ENCODE data around the gene SHISA9.

The SHISA9 gene

GRCh38 chr16:13127144-13127543, 225.7 kb downstream of the SHISA9 start:
- Histone ChIP-seq H2BK120ac (ENCODE audit: low read depth, low read length) (no peak overlapping the region), H2BK12ac (ENCODE audit: low read length in 2 of 2) (no peak overlapping the region), H3K36me3 (ENCODE audit: control insufficient read depth in 1 of 2, insufficient read depth in 2 of 2, low read depth in 1 of 2, low read length in 2 of 2) (no peaks in the 10 kb centered on the region), H2BK15ac (ENCODE audit: low read depth, poor library complexity, severe bottlenecking) (no peak overlapping the region), H3K18ac (ENCODE audit: low read depth in 1 of 2, low read length in 2 of 2) (no peak overlapping the region), H3K23ac (ENCODE audit: low read length in 2 of 2) (no peak overlapping the region), H2AK5ac (ENCODE audit: low read length, severe bottlenecking) (no peak overlapping the region), H3K9ac (ENCODE audit: low read length) (no peak overlapping the region), H4K8ac (ENCODE audit: low read length) (no peak overlapping the region), H3K4ac (ENCODE audit: low read depth in 1 of 2, low read length in 2 of 2) (no peak overlapping the region), H2BK5ac (ENCODE audit: low read depth, low read length, poor library complexity, severe bottlenecking) (no peak overlapping the region), H3K4me2 (ENCODE audit: low read length, poor library complexity, severe bottlenecking) (no peak overlapping the region), H2AFZ (ENCODE audit: low read depth, low read length) (no peak overlapping the region), H3K9me3 (ENCODE audit: control insufficient read depth, low read length) (peaks cover 7% of the 10 kb centered on the region), H3K27me3 (ENCODE audit: control insufficient read depth in 1 of 2, insufficient read depth in 1 of 2, low read length in 2 of 2) (peaks cover 0 to 6% of the 10 kb centered on the region in 2 experiments), H3K27ac (ENCODE audit: low read length, poor library complexity, severe bottlenecking) (no peak overlapping the region), H3K14ac (ENCODE audit: low read length in 2 of 2) (no peak overlapping the region), H3K4me1 (ENCODE audit: control insufficient read depth, insufficient read depth, low read depth, low read length) (no peaks in the 10 kb centered on the region), H3K4me3 (ENCODE audit: insufficient read depth in 1 of 2, low read depth in 1 of 2, low read length in 2 of 2) (no peak overlapping the region), H3K79me1 (replicated peaks; ENCODE audit: low read length, poor library complexity, severe bottlenecking) (no peaks in the 10 kb centered on the region), H4K91ac (ENCODE audit: low read length) (no peak overlapping the region)
- DNase-seq, result no peak
- 61% methylated on average over 2 of the region's 2 CpGs for WGBS

- Histone ChIP-seq H3K79me1 (replicated peaks; ENCODE audit: low read length, poor library complexity, severe bottlenecking) (no peaks in the 10 kb centered on the region), H3K23ac (ENCODE audit: low read length in 2 of 2) (no peak overlapping the region), H3K4me3 (ENCODE audit: insufficient read depth in 1 of 2, low read depth in 1 of 2, low read length in 2 of 2) (no peak overlapping the region), H3K9ac (ENCODE audit: low read length) (no peak overlapping the region), H3K27ac (ENCODE audit: low read length, poor library complexity, severe bottlenecking) (no peak overlapping the region), H2AK5ac (ENCODE audit: low read length, severe bottlenecking) (no peak overlapping the region), H3K9me3 (ENCODE audit: control insufficient read depth, low read length) (peaks cover 17% of the 10 kb centered on the region), H4K91ac (ENCODE audit: low read length) (no peak overlapping the region), H2BK15ac (ENCODE audit: low read depth, poor library complexity, severe bottlenecking) (no peak overlapping the region), H3K36me3 (ENCODE audit: control insufficient read depth in 1 of 2, insufficient read depth in 2 of 2, low read depth in 1 of 2, low read length in 2 of 2) (no peaks in the 10 kb centered on the region), H2AFZ (ENCODE audit: low read depth, low read length) (no peak overlapping the region), H3K4me1 (ENCODE audit: control insufficient read depth, insufficient read depth, low read depth, low read length) (no peaks in the 10 kb centered on the region), H2BK5ac (ENCODE audit: low read depth, low read length, poor library complexity, severe bottlenecking) (no peak overlapping the region), H3K4ac (ENCODE audit: low read depth in 1 of 2, low read length in 2 of 2) (no peak overlapping the region), H3K14ac (ENCODE audit: low read length in 2 of 2) (no peak overlapping the region), H3K27me3 (ENCODE audit: control insufficient read depth in 1 of 2, insufficient read depth in 1 of 2, low read length in 2 of 2) (peaks cover 0 to 6% of the 10 kb centered on the region in 2 experiments), H3K4me2 (ENCODE audit: low read length, poor library complexity, severe bottlenecking) (no peak overlapping the region), H2BK12ac (ENCODE audit: low read length in 2 of 2) (no peak overlapping the region), H4K8ac (ENCODE audit: low read length) (no peak overlapping the region), H3K18ac (ENCODE audit: low read depth in 1 of 2, low read length in 2 of 2) (no peak overlapping the region), H2BK120ac (ENCODE audit: low read depth, low read length) (no peak overlapping the region)
- DNase-seq, result no peak
- no CpG with 5 or more reads among the region's 1 CpG for WGBS
Measured at GRCh38 chr16:13130586-13130985, 229.2 kb downstream of the SHISA9 start.

GRCh38 chr16:13134836-13135235, 233.4 kb downstream of the SHISA9 start:
- no peaks in the 10 kb centered on the region for H3K4me1 ChIP-seq (ENCODE audit: control insufficient read depth, insufficient read depth, low read depth, low read length)
- H3K4me3 ChIP-seq (ENCODE audit: insufficient read depth in 1 of 2, low read depth in 1 of 2, low read length in 2 of 2), result no peak overlapping the region
- no peak overlapping the region for H3K23ac ChIP-seq (ENCODE audit: low read length in 2 of 2)
- no peak overlapping the region for H4K91ac ChIP-seq (ENCODE audit: low read length)
- H3K36me3 ChIP-seq (ENCODE audit: control insufficient read depth in 1 of 2, insufficient read depth in 2 of 2, low read depth in 1 of 2, low read length in 2 of 2), result no peaks in the 10 kb centered on the region
- H3K9me3 ChIP-seq (ENCODE audit: control insufficient read depth, low read length), result peaks cover 10% of the 10 kb centered on the region
- H2AFZ ChIP-seq (ENCODE audit: low read depth, low read length), result no peak overlapping the region
- 78% methylated on average over 1 of the region's 1 CpG for WGBS
- no peak for DNase-seq
- no peaks in the 10 kb centered on the region for H3K27me3 ChIP-seq (ENCODE audit: control insufficient read depth in 1 of 2, insufficient read depth in 1 of 2, low read length in 2 of 2)
- H3K18ac ChIP-seq (ENCODE audit: low read depth in 1 of 2, low read length in 2 of 2), result no peak overlapping the region
- no peak overlapping the region for H3K27ac ChIP-seq (ENCODE audit: low read length, poor library complexity, severe bottlenecking)
- no peak overlapping the region for H3K4me2 ChIP-seq (ENCODE audit: low read length, poor library complexity, severe bottlenecking)
- no peak overlapping the region for H2BK5ac ChIP-seq (ENCODE audit: low read depth, low read length, poor library complexity, severe bottlenecking)
- no peak overlapping the region for H3K9ac ChIP-seq (ENCODE audit: low read length)
- H3K14ac ChIP-seq (ENCODE audit: low read length in 2 of 2), result no peak overlapping the region
- no peak overlapping the region for H3K4ac ChIP-seq (ENCODE audit: low read depth in 1 of 2, low read length in 2 of 2)
- H3K79me1 ChIP-seq (replicated peaks; ENCODE audit: low read length, poor library complexity, severe bottlenecking), result no peaks in the 10 kb centered on the region
- H2AK5ac ChIP-seq (ENCODE audit: low read length, severe bottlenecking), result no peak overlapping the region
- no peak overlapping the region for H2BK12ac ChIP-seq (ENCODE audit: low read length in 2 of 2)
- no peak overlapping the region for H4K8ac ChIP-seq (ENCODE audit: low read length)
- no peak overlapping the region for H2BK120ac ChIP-seq (ENCODE audit: low read depth, low read length)
- no peak overlapping the region for H2BK15ac ChIP-seq (ENCODE audit: low read depth, poor library complexity, severe bottlenecking)

- Histone ChIP-seq H3K79me1 (replicated peaks; ENCODE audit: low read length, poor library complexity, severe bottlenecking) (no peaks in the 10 kb centered on the region), H2BK5ac (ENCODE audit: low read depth, low read length, poor library complexity, severe bottlenecking) (no peak overlapping the region), H3K27me3 (ENCODE audit: control insufficient read depth in 1 of 2, insufficient read depth in 1 of 2, low read length in 2 of 2) (no peaks in the 10 kb centered on the region), H3K9me3 (ENCODE audit: control insufficient read depth, low read length) (peaks cover 10% of the 10 kb centered on the region), H3K36me3 (ENCODE audit: control insufficient read depth in 1 of 2, insufficient read depth in 2 of 2, low read depth in 1 of 2, low read length in 2 of 2) (no peaks in the 10 kb centered on the region), H3K23ac (ENCODE audit: low read length in 2 of 2) (no peak overlapping the region), H2AK5ac (ENCODE audit: low read length, severe bottlenecking) (no peak overlapping the region), H3K14ac (ENCODE audit: low read length in 2 of 2) (no peak overlapping the region), H2AFZ (ENCODE audit: low read depth, low read length) (no peak overlapping the region), H4K8ac (ENCODE audit: low read length) (no peak overlapping the region), H3K27ac (ENCODE audit: low read length, poor library complexity, severe bottlenecking) (no peak overlapping the region), H3K18ac (ENCODE audit: low read depth in 1 of 2, low read length in 2 of 2) (no peak overlapping the region), H3K4me2 (ENCODE audit: low read length, poor library complexity, severe bottlenecking) (no peak overlapping the region), H2BK15ac (ENCODE audit: low read depth, poor library complexity, severe bottlenecking) (no peak overlapping the region), H3K4me1 (ENCODE audit: control insufficient read depth, insufficient read depth, low read depth, low read length) (no peaks in the 10 kb centered on the region), H3K9ac (ENCODE audit: low read length) (no peak overlapping the region), H3K4me3 (ENCODE audit: insufficient read depth in 1 of 2, low read depth in 1 of 2, low read length in 2 of 2) (no peak overlapping the region), H4K91ac (ENCODE audit: low read length) (no peak overlapping the region), H2BK120ac (ENCODE audit: low read depth, low read length) (no peak overlapping the region), H3K4ac (ENCODE audit: low read depth in 1 of 2, low read length in 2 of 2) (no peak overlapping the region), H2BK12ac (ENCODE audit: low read length in 2 of 2) (no peak overlapping the region)
- 66% methylated on average over 3 of the region's 3 CpGs for WGBS
- DNase-seq, result no peak
Measured at GRCh38 chr16:13136901-13137300, 235.5 kb downstream of the SHISA9 start.

Measured in mesenchymal stem cell (in vitro differentiated cells and primary cell).